GM19395 (cell line): ENCODE results near the gene CFHR5.
"Not testable (repeated sequence)": the region's sequence is repeated elsewhere in the genome, so short reads cannot be mapped to it uniquely, and the experiment has no call there.

Experiments
- ATAC-seq: cut with Tn5 transposase; IDR thresholded peaks from one replicate; pipeline ENCODE4 v1.9.1; 2021; ENCODE audit warnings: mild to moderate bottlenecking, moderate library complexity; ENCODE audit not compliant: unreplicated experiment

CFHR5 gene

GRCh38 chr1:197017558-197018146 is 40.3 kb downstream of the CFHR5 start:
- no peak for ATAC-seq

GRCh38 chr1:197021716-197022115 is 44.4 kb downstream of the CFHR5 start:
- ATAC-seq: no peak

- no peak for ATAC-seq
These were observed 47.1 kb downstream of the CFHR5 start for GRCh38 chr1:197024460-197024859.

- ATAC-seq: no peak
These were observed 50.0 kb downstream of the CFHR5 start for GRCh38 chr1:197027359-197027758.

- no peak for ATAC-seq
These were observed 52.4 kb downstream of the CFHR5 start for GRCh38 chr1:197029749-197030148.

GRCh38 chr1:197034631-197035339 is 57.4 kb downstream of the CFHR5 start:
- not testable (repeated sequence) for ATAC-seq

GRCh38 chr1:197036861-197037260 is 59.5 kb downstream of the CFHR5 start:
- no peak for ATAC-seq

- peak; percentile 91 for ATAC-seq
These were observed 64.4 kb downstream of the CFHR5 start for GRCh38 chr1:197041486-197042353.

GRCh38 chr1:197042676-197043341 is 65.5 kb downstream of the CFHR5 start:
- no peak for ATAC-seq

GRCh38 chr1:197049100-197049499 is 71.7 kb downstream of the CFHR5 start:
- no peak for ATAC-seq
